Measurements from ENCODE around the gene MEIS1. TPM values are rescaled to one million over a fixed set of nuclear protein-coding genes. Genes with fewer than 3 reads are reported as not detected.

MEIS1 gene
- total and polyA plus RNA-seq, 4 donors: 9.0 to 158 (median 41.0) TPM

DNA sequence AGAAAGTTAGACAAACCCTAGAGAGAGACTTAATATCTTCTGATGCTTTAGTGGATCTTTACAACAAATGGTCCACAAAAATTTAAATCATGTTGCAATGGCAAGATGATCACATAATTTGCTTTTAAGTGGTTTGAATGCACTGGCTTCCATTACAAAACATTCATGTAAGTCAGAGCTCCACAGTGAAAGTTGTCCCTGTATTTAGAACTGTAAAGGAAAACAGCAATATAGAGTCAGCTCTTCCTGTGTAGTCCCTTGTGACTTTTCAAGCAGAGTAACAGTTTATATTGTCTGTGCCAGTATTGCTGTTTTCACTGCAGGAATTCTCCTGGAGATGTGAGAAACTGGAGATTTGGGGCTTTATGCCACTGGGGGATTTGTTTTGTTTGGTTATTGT is 77.7 kb downstream of the MEIS1 start:
- Histone ChIP-seq H3K36me3 (ENCODE audit: control insufficient read depth in 4 of 4, insufficient read depth in 4 of 4, low read length in 4 of 4) (peaks cover 0 to 16% (median 8%) of the 10 kb centered on the region in 4 donors), H3K4me1 (ENCODE audit: control insufficient read depth in 5 of 5, insufficient read depth in 5 of 5, low read length in 5 of 5) (peaks cover 4 to 42% (median 18%) of the 10 kb centered on the region in 5 donors), H3K9me3 (ENCODE audit: control insufficient read depth in 4 of 4, insufficient read depth in 3 of 4, low read length in 3 of 4) (no peaks in the 10 kb centered on the region), H3K27ac (ENCODE audit: low read depth in 1 of 2, low read length in 1 of 2) (no peak overlapping the region), H3K9ac (ENCODE audit: insufficient read depth in 1 of 2, low read length in 2 of 2) (no peak overlapping the region), H3K27me3 (ENCODE audit: control insufficient read depth in 3 of 3, insufficient read depth in 3 of 3, low read length in 2 of 3) (no peaks in the 10 kb centered on the region), H3K4me3 (no peak overlapping the region)
- no peak for TF ChIP-seq CTCF (IDR thresholded peaks at IDR 0.05; ENCODE audit: control extremely low read depth, extremely low read depth)
- DNase-seq (peak in 1 of 3 donors; percentile 52), ATAC-seq (ENCODE audit: insufficient read depth, low FRiP score) (no peak)

DNA sequence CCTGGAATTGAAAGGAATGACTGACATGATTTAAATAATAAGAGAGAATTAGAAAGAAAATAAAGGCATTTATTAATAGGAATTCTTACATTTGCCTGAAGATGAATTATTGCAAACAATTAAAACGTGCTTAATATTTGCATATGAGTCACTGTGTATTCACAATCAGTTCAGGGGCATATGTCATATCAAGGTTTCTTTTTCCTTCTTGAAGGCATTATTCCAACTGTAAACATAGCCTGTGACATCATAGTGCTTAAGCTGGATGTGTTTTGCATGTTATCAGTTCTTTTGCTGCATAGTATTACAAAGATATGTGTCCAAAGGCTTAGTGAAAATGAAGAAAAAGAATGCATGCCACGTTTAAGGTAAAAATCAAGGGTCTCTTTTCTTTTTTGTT is 80.8 kb downstream of the MEIS1 start:
- no peak for TF ChIP-seq CTCF (IDR thresholded peaks at IDR 0.05; ENCODE audit: control extremely low read depth, extremely low read depth)
- WGBS, 2 donors: 35 to 78% methylated on average over 2 of the region's 2 CpGs
- H3K4me3 ChIP-seq: no peak overlapping the region
- peaks cover 0 to 23% (median 4%) of the 10 kb centered on the region in 5 donors for H3K4me1 ChIP-seq (ENCODE audit: control insufficient read depth in 5 of 5, insufficient read depth in 5 of 5, low read length in 5 of 5)
- ATAC-seq (ENCODE audit: insufficient read depth, low FRiP score): no peak
- no peak overlapping the region for H3K9ac ChIP-seq (ENCODE audit: insufficient read depth in 1 of 2, low read length in 2 of 2)
- no peaks in the 10 kb centered on the region for H3K9me3 ChIP-seq (ENCODE audit: control insufficient read depth in 4 of 4, insufficient read depth in 3 of 4, low read length in 3 of 4)
- no peaks in the 10 kb centered on the region for H3K27me3 ChIP-seq (ENCODE audit: control insufficient read depth in 3 of 3, insufficient read depth in 3 of 3, low read length in 2 of 3)
- DNase-seq: no peak
- H3K27ac ChIP-seq (ENCODE audit: low read depth in 1 of 2, low read length in 1 of 2): no peak overlapping the region
- peaks cover 1 to 33% (median 15%) of the 10 kb centered on the region in 4 donors for H3K36me3 ChIP-seq (ENCODE audit: control insufficient read depth in 4 of 4, insufficient read depth in 4 of 4, low read length in 4 of 4)

DNA sequence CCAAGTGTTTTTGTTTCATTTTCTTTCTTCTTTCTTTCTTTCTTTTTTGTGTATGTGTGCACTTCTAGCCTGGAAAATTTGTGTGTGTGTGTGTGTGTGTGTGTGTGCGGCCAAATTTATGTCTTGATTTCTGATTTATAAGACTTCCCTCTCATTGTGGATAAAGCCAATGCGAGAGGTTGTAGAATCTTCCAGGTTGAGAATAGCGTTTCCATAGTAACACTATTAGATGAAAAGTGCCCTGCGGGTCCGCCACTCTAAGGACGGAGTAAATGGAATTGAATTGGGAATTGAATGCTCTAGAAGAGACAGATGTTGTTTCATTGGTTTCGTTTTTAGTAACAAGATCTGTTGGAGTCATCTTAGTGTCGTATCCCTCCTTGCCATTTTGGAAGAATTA is 81.6 kb downstream of the MEIS1 start:
- no peak for TF ChIP-seq CTCF (IDR thresholded peaks at IDR 0.05; ENCODE audit: control extremely low read depth, extremely low read depth)
- Histone ChIP-seq H3K9me3 (ENCODE audit: control insufficient read depth in 4 of 4, insufficient read depth in 3 of 4, low read length in 3 of 4) (no peaks in the 10 kb centered on the region), H3K27ac (ENCODE audit: low read depth in 1 of 2, low read length in 1 of 2) (no peak overlapping the region), H3K9ac (ENCODE audit: insufficient read depth in 1 of 2, low read length in 2 of 2) (no peak overlapping the region), H3K27me3 (ENCODE audit: control insufficient read depth in 3 of 3, insufficient read depth in 3 of 3, low read length in 2 of 3) (no peaks in the 10 kb centered on the region), H3K36me3 (ENCODE audit: control insufficient read depth in 4 of 4, insufficient read depth in 4 of 4, low read length in 4 of 4) (peaks cover 1 to 40% (median 15%) of the 10 kb centered on the region in 4 donors), H3K4me1 (ENCODE audit: control insufficient read depth in 5 of 5, insufficient read depth in 5 of 5, low read length in 5 of 5) (peaks cover 0 to 27% (median 4%) of the 10 kb centered on the region in 5 donors), H3K4me3 (no peak overlapping the region)
- DNase-seq (no peak), ATAC-seq (ENCODE audit: insufficient read depth, low FRiP score) (no peak)
- 94% methylated on average over 8 of the region's 8 CpGs for WGBS, 2 donors

DNA sequence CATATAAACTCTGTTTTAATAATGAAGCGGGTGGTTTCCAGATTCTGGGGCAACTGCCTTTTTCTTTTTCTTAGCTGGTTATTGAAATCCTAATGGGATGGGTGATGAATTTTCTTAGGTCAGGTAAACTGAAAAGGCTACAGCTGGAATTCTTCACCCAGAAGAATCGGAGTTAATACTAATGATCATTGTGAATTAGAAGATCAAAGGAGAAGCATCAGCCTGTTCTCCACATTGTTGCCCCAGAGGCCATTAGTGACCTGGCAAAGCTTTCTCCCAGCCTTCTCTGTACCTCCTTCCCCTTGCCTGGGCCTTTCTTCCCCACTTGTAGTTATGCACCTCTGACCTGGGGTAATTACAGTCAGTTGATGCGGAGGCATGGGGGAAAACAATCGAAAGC is 82.8 kb downstream of the MEIS1 start:
- no peak for TF ChIP-seq CTCF (IDR thresholded peaks at IDR 0.05; ENCODE audit: control extremely low read depth, extremely low read depth)
- Histone ChIP-seq H3K27me3 (ENCODE audit: control insufficient read depth in 3 of 3, insufficient read depth in 3 of 3, low read length in 2 of 3) (no peaks in the 10 kb centered on the region), H3K4me1 (ENCODE audit: control insufficient read depth in 5 of 5, insufficient read depth in 5 of 5, low read length in 5 of 5) (peaks cover 0 to 32% (median 8%) of the 10 kb centered on the region in 5 donors), H3K27ac (ENCODE audit: low read depth in 1 of 2, low read length in 1 of 2) (no peak overlapping the region), H3K9me3 (ENCODE audit: control insufficient read depth in 4 of 4, insufficient read depth in 3 of 4, low read length in 3 of 4) (no peaks in the 10 kb centered on the region), H3K9ac (ENCODE audit: insufficient read depth in 1 of 2, low read length in 2 of 2) (no peak overlapping the region), H3K36me3 (ENCODE audit: control insufficient read depth in 4 of 4, insufficient read depth in 4 of 4, low read length in 4 of 4) (peaks cover 2 to 40% (median 18%) of the 10 kb centered on the region in 4 donors), H3K4me3 (no peak overlapping the region)
- WGBS, 2 donors: 88 to 90% methylated on average over 4 of the region's 4 CpGs
- DNase-seq (no peak), ATAC-seq (ENCODE audit: insufficient read depth, low FRiP score) (no peak)
